PC-9 (cell line): ENCODE data around the gene PCBP1.
"Not testable (repeated sequence)": the region's sequence is repeated elsewhere in the genome, so short reads cannot be mapped to it uniquely, and the experiment has no call there.

ENCODE experiments used
- EZH2 ChIP-seq: fragments of 200-600 bp; sonication (generic); IDR thresholded peaks from 2 replicates; pipeline ENCODE4 v1.8.0; 2017; ENCODE audit warnings: antibody characterized with exemption, low read depth
- TF ChIP-seq, protein P1 (sequence below): fragments of 200-600 bp; sonication (generic); conservative IDR thresholded peaks from 2 replicates; pipeline ENCODE4 v1.6.1; 2017; ENCODE audit warnings: mixed run types, antibody characterized with exemption, mild to moderate bottlenecking, moderate library complexity

DNA sequence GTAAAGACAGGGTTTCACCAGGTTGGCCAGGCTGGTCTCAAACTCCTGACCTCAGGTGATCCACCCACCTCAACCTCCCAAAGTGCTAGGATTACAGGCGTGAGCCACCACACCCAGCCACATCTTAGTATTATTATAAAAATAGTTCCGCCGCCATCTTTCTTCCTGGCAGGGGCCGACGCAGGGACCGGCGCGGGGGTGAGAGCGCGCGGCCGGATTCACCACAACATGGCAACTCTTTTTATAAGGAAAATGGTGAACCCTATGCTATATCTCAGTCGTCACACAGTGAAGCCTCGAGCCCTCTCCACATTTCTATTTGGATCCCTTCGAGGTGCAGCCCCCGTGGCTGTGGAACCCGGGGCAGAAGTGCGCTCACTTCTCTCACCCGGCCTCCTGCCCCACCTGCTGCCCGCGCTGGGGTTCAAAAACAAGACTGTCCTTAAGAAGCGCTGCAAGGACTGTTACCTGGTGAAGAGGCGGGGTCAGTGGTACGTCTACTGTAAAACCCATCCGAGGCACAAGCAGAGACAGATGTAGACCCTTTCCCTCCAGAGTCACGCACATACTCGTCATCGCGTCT lies 15.1 kb downstream of the PCBP1 start:
- TF ChIP-seq, protein P1, sequence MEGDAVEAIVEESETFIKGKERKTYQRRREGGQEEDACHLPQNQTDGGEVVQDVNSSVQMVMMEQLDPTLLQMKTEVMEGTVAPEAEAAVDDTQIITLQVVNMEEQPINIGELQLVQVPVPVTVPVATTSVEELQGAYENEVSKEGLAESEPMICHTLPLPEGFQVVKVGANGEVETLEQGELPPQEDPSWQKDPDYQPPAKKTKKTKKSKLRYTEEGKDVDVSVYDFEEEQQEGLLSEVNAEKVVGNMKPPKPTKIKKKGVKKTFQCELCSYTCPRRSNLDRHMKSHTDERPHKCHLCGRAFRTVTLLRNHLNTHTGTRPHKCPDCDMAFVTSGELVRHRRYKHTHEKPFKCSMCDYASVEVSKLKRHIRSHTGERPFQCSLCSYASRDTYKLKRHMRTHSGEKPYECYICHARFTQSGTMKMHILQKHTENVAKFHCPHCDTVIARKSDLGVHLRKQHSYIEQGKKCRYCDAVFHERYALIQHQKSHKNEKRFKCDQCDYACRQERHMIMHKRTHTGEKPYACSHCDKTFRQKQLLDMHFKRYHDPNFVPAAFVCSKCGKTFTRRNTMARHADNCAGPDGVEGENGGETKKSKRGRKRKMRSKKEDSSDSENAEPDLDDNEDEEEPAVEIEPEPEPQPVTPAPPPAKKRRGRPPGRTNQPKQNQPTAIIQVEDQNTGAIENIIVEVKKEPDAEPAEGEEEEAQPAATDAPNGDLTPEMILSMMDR: not testable (repeated sequence)
- TF ChIP-seq EZH2: not testable (repeated sequence)
